ELR (cell line): ENCODE data around the gene WDR70.
"Not testable (repeated sequence)": the region's sequence is repeated elsewhere in the genome, so short reads cannot be mapped to it uniquely, and the experiment has no call there.

Source experiments
- DNase-seq: peaks from one replicate; pipeline ENCODE4 v3.0.0-alpha.2; 2015; ENCODE audit warnings: low read depth

The WDR70 gene

DNA sequence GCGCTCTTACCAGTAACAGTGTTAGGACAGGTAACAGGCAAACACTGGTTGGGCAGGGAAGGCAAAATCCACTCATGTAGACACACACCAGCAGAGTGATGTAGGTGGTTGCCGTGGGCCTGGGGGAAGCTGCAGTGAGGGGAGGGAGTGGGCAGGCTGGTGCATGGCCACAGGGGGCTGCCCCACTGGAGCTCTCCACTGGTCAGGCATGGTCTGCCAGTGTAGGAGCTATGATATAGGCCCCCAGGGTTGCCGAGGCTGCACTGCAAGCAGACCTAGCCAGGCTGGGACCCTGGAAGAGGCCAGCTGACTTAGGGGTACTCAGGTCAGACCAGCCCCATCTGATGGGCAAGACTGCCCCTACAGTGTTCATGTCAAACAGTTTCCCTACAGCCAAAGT is 306.1 kb downstream of the WDR70 start:
- DNase-seq, result no peak

DNA sequence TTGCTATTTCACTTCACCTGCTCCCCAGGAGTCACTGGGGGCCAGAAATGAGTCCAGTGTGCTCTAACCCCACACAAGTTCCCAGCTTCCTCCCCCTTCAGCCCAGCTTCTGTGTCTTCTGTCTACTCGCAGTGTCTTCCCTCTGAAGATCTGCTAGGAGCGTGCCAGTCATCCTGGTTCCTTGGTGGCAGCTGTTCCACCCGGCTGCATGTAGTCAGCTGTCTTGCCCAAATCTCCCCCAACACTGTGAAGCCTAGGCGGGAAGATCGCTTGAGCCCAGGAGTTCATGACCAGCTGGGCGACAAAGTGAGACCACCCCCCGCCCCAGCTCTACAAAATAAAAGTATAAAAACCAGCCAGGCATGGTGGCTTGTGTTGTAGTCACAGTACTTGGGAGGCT is 306.7 kb downstream of the WDR70 start:
- DNase-seq, result no peak

DNA sequence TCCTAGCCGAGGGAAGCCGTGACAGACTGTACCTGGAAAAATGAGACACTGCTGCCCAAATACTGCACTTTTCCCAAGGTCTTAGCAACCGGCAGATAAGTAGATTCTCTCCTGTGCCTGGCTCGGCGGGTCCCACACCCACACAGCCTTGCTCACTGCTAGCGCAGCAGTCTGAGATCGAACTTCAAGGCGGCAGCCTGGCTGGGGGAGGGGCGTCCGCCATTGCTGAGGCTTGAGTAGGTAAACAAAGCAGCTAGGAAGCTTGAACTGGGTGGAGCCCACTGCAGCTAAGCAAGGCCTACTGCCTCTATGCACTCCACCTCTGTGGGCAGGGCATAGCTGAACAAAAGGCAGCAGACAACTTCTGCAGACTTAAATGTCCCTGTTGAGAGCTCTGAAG is 309.8 kb downstream of the WDR70 start:
- DNase-seq, result not testable (repeated sequence)

GRCh38 chr5:37694333-37694732 is 315.2 kb downstream of the WDR70 start:
- DNase-seq, result not testable (repeated sequence)

DNA sequence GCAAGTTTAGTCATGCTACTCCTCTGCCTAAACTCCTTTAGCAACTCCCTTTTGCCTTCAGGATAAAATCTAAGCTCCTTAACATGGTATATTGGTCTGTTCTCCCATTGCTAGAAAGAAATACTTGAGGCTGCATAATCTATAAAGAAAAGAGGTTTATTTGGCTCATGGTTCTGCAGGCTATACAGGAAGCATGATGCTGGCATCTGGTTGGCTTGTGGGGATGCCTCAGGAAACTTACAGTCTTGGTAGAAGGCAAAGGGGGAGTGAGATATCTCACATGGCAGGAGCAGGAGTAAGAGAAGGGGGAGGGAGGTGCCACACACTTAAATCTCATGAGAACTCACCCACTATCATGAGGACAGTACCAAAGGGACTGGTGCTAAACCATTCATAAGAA is 315.7 kb downstream of the WDR70 start:
- DNase-seq, result no peak

GRCh38 chr5:37695647-37696046 is 316.5 kb downstream of the WDR70 start:
- no peak for DNase-seq

DNA sequence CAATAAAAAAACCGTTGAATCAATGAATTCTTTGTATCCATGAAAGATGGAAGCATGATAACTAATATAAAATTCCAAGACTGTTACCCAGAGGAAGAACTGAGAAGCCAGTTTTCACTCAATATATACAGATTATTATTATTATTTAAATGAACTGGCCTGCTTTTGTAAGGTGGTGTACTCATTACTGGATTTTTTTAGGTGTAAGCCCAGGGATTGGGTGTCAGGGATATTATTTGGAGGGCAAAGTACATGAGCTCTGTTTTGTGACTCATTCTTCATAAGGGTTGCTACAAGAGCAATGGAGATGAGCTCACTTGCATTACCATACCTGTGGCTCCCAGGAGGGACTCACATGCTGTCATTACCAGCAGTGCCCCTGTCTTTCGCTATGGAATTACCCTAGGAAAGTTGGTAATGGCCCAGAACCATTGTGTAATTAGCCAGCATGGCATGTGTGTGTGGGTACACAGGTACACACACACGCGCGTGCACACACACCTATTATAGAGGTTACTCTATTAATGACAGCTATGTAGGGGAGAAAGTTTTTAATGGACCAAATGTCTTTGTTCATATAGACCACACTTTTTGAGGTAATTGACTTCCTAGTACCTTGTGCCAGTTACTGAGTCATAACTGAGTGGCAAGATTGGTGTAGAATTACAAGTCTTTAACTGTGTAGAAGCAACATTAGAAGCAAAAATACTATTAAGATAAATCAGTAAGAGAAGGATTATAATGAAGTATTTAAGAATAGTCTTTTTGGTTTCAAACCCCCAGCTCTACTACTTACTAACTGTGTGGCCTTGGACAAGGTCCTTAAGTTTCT is 317.3 kb downstream of the WDR70 start:
- DNase-seq, result peak; percentile 69

- DNase-seq, result no peak
These were observed 322.8 kb downstream of the WDR70 start for GRCh38 chr5:37701868-37702267.

GRCh38 chr5:37703841-37704241 is 324.7 kb downstream of the WDR70 start:
- no peak for DNase-seq

DNA sequence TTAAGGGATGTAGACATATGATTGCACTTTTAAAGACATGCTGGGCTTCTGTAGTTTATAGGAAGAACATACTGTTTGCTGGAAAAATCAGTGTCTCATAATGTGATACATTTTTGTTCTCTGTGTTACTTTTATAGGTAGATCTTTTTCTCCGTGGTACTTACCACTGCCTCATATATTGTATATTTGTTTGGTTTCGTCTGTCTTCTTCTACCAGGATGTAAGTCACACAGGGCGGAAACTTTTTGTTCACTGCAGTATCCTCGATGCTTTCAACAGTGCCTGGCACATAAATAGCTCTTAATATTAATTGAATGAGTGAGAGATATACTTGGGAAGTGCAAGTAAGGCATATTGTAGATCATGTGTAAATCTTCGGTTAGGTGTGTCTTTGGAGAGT is 325.3 kb downstream of the WDR70 start:
- no peak for DNase-seq

DNA sequence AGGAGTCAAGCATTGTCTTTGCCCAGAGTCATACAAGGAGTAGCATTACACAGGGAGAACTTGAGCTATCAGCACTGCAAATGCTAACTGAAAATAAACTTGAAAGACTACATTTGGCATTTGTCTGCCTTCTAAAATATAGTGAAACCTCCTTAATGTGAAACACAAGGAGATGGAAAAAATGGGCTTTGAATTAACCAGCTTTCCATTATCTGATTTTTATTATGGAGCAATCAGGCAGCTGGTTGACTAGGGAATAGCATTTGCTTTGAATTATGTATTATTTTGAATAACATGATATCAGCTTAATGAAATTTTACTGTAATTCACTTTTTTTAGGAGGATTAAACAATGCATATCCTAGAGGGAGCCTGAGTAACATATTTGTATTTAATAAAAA is 329.9 kb downstream of the WDR70 start:
- no peak for DNase-seq

GRCh38 chr5:37710965-37711364 is 331.8 kb downstream of the WDR70 start:
- peak; percentile 40 for DNase-seq

DNA sequence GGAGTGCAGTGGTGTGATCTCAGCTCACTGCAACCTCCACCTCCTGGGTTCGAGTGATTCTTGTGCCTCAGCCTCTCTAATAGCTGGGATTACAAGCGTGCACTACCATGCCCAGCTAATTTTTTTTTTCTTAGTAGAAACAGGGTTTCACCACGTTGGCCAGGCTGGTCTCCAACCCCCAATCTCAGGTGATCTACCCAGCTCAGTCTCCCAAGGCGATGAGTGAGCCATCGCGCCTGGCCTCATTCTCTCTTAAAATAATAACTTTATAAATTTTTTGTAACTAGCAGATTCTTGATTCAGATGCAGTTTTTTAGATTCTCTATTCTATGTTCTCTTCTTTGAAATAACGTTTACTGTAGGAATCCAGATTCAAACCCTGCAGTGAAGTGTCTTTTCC is 333.6 kb downstream of the WDR70 start:
- no peak for DNase-seq

- DNase-seq, result no peak
These were observed 335.6 kb downstream of the WDR70 start for GRCh38 chr5:37714756-37715155.

- DNase-seq, result peak; percentile 74
These were observed 336.2 kb downstream of the WDR70 start for GRCh38 chr5:37715361-37715760.

DNA sequence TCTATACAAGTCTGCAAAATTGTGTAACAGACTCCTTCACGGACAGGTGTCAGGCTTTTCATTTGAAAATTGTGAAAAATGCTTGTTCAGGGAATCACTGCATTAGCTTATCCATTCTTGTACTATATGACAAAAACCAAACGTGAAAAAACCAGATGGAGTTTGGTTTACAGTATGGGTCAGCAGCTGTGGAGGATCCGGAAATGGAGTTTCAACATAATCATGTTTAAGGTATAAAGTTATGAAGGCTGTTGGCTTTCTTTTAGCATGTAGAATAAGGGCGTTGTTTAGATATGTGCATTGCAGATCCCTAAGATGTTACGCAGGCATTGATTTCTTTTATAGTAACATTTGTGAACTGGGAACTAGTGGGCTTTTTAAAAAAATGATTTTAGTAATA is 336.9 kb downstream of the WDR70 start:
- no peak for DNase-seq

DNA sequence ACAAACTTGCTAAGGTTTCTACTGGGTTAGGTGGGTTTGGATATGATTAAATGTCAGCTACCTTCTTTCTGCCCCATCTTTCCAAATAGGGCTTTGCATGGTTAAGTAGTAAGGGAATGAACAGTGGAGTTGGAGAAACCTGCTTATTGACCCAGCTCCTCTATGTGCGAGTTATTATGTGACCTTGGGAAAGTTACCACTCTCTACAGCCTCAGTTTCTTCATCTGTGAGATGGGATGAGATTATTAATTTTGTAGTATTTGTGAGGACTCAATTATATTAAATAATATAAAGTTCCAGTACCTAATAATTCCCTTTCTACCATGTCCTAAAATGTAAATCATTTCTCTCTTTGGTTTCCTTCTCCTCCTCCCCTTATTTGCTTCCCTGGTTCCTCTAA is 337.3 kb downstream of the WDR70 start:
- DNase-seq, result no peak

- DNase-seq, result no peak
These were observed 338.1 kb downstream of the WDR70 start for GRCh38 chr5:37717276-37717612.

DNA sequence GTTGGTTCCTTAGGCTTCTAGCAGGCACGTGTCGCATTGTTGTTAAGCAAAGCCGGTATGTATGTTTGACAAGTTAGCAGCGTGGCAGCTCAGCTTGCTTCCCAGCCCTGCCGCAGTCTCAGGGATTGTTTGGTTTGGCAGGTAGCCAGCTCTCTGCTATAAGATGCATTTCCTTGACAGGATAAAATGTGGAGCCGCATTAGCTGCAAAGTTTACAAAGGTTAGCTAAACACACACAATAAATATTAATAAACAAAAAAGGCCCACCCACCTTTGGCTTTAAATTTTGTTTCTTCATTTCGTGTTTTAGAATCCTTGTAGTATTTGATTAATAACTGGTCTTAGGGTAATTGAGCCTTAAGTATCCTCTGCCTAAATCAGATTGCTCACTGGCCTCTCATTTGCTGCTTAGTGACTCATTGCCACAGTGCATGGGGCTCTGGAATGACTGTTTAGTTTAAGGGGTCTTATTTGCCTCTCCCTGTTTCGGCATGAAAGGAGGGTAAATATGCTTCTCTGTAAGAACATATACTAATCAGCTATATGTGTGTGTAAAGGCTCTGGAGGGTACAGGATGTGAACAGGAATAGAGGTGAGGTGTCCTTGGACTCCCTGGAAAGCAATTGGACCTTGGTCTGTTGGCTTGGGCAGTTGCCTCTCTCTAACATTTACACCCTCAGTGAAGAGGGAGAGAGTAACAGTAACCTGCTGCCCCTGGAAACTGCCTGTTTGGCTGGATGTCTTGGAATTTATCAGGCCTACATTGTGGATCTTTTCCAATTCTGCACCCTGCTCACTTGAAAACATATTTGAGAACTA is 338.7 kb downstream of the WDR70 start:
- DNase-seq, result peak; percentile 93

- DNase-seq, result no peak
These were observed 341.4 kb downstream of the WDR70 start for GRCh38 chr5:37720550-37720952.

GRCh38 chr5:37721447-37721871 is 342.3 kb downstream of the WDR70 start:
- DNase-seq, result peak; percentile 77

DNA sequence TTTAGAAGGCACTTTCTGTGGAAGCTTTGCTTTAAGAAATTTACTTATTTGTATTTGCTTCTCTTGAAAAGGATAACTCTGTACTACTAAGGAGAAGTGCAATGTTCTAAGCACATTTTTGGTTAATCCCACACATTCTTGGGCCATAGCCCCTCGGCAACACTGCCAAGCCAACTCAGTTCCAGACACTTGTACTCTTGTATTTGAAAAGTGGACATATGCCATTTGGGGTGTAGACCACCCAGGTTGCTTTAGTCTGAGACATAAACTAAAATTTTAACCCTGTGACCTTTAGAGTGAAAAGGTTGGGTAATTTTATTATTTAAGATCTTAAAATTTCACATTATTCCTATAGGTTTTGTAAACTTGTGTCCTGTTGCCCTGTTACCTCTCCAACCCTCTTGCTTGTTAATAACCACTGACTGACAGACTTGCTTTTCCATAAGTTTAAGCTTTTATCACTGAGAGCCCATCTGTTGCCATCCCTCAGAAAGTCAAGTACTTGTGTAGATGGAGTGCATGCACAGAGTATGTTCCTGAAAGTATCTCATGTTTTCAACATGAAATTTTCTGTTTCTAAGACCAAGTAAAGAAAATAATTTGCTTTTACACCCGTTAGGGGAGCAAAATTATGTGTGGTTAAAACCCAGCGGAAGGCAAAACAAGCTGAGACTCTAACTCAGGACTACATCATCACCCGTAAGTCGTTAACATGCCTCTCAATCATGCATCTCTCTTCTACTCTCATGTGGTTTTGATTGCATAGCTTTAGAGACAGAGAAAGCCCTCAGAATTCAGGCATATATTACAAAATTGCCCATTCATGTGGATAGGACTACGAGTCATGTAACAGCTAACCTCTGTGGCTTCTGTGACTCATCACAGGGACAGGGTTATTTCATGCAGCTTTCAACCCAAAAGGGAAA is 343.4 kb downstream of the WDR70 start:
- peak; percentile 99 for DNase-seq
